IMR-90 (cell line): ENCODE results near the gene DHH. TPM values are rescaled to one million over a fixed set of nuclear protein-coding genes. Genes with fewer than 3 reads are reported as not detected.

Experiments
- ATAC-seq: fragments of 200-7000 bp; cut with Tn5 transposase; 2 replicates; pipeline ENCODE4 v1.9.1; 2020; ENCODE audit warnings: low read depth, mild to moderate bottlenecking, moderate library complexity
- BruUV-seq: library from RNA; stranded (reverse); fragments of 400-500 nt; replicated peaks from 2 replicates; lab custom pipeline; 2021; lab: Mats Ljungman, UMichigan
- CTCF ChIA-PET: fragments of 300-600 bp; formaldehyde crosslinking; extraction: SDS; loops from one replicate; lab custom pipeline; 2021; ENCODE audit warnings: antibody characterized with exemption; lab: Yijun Ruan, JAX
- POLR2A ChIA-PET: fragments of 300-600 bp; sonication (Branson Sonifier 250); formaldehyde crosslinking; loops from one replicate; lab custom pipeline; 2022; ENCODE audit warnings: antibody characterized with exemption; ENCODE audit not compliant: unreplicated experiment; lab: Charles Lee
- DNase-seq: peaks from one replicate; pipeline ENCODE4 v3.0.0; 2013
- H2AFZ ChIP-seq: replicated peaks from 2 replicates; pipeline ENCODE3; 2013; ENCODE audit warnings: low read length, mild to moderate bottlenecking; ENCODE audit not compliant: poor library complexity
- H2AK5ac ChIP-seq: 2 replicates; pipeline ENCODE4 v1.6.1; 2013; ENCODE audit warnings: low read depth, low read length, inconsistent platforms
- H2AK9ac ChIP-seq: replicated peaks from 2 replicates; pipeline ENCODE3; 2013; ENCODE audit warnings: mild to moderate bottlenecking, low read depth, low read length, moderate library complexity; ENCODE audit not compliant: poor library complexity
- H2BK120ac ChIP-seq: 2 replicates; pipeline ENCODE4 v1.6.1; 2013; ENCODE audit warnings: low read depth, low read length, inconsistent platforms
- H2BK15ac ChIP-seq: 3 replicates; pipeline ENCODE4 v1.6.1; 2013; ENCODE audit warnings: low read depth, low read length, inconsistent platforms
- H2BK20ac ChIP-seq: 2 replicates; pipeline ENCODE4 v1.6.1; 2013; ENCODE audit warnings: low read depth, mild to moderate bottlenecking, inconsistent platforms, low read length, moderate library complexity
- H2BK5ac ChIP-seq: 2 replicates; pipeline ENCODE4 v1.6.1; 2013; ENCODE audit warnings: mild to moderate bottlenecking, low read depth, low read length, inconsistent platforms; ENCODE audit not compliant: poor library complexity, severe bottlenecking
- H3K14ac ChIP-seq: replicated peaks from 2 replicates; pipeline ENCODE4 v1.6.1; 2013; ENCODE audit warnings: low read depth, low read length, inconsistent platforms
- H3K18ac ChIP-seq: 2 replicates; pipeline ENCODE4 v1.6.1; 2013; ENCODE audit warnings: low read depth, low read length, control low read depth
- H3K23ac ChIP-seq: 2 replicates; pipeline ENCODE4 v1.6.1; 2013; ENCODE audit warnings: low read depth, low read length, inconsistent platforms
- H3K27ac ChIP-seq: 2 replicates; pipeline ENCODE4 v1.5.1; 2013; ENCODE audit warnings: mild to moderate bottlenecking, control low read depth, low read length; ENCODE audit not compliant: insufficient read depth
- H3K27me3 ChIP-seq: 2 replicates; pipeline ENCODE4 v1.6.1; 2013; ENCODE audit warnings: low read length; ENCODE audit not compliant: control insufficient read depth, insufficient read depth
- H3K36me3 ChIP-seq: 2 replicates; pipeline ENCODE4 v1.6.1; 2013; ENCODE audit warnings: low read length, mixed read lengths; ENCODE audit not compliant: control insufficient read depth, insufficient read depth
- H3K4ac ChIP-seq: 2 replicates; pipeline ENCODE4 v1.6.1; 2013; ENCODE audit warnings: low read depth, low read length, inconsistent platforms
- H3K4me1 ChIP-seq: 2 replicates; pipeline ENCODE4 v1.6.1; 2013; ENCODE audit warnings: low read length, mixed read lengths; ENCODE audit not compliant: control insufficient read depth, insufficient read depth
- H3K4me2 ChIP-seq: 2 replicates; pipeline ENCODE4 v1.6.1; 2013; ENCODE audit warnings: low read depth, mild to moderate bottlenecking, control low read depth, low read length, moderate library complexity
- H3K4me3 ChIP-seq: 2 replicates; pipeline ENCODE4 v1.5.1; 2013; ENCODE audit warnings: low read depth, mild to moderate bottlenecking, control low read depth, low read length, moderate library complexity; ENCODE audit not compliant: insufficient read depth
- H3K56ac ChIP-seq: 2 replicates; pipeline ENCODE4 v1.6.1; 2013; ENCODE audit warnings: low read length, inconsistent platforms; ENCODE audit not compliant: insufficient read depth; ENCODE audit errors: extremely low read depth
- H3K79me1 ChIP-seq, 2 experiments: 2 replicates each; pipeline ENCODE4 v1.6.1; 2013; ENCODE audit warnings: low read length in 2 of 2, inconsistent platforms in 1 of 2, low read depth in 1 of 2
- H3K9ac ChIP-seq: 2 replicates; pipeline ENCODE4 v1.6.1; 2013; ENCODE audit warnings: low read depth, low read length, control low read depth
- H3K9me1 ChIP-seq: 2 replicates; pipeline ENCODE4 v1.6.1; 2013; ENCODE audit warnings: low read length, inconsistent platforms; ENCODE audit not compliant: insufficient read depth
- H3K9me3 ChIP-seq: 2 replicates; pipeline ENCODE4 v1.6.1; 2013; ENCODE audit warnings: low read length; ENCODE audit not compliant: control insufficient read depth, insufficient read depth
- H4K20me1 ChIP-seq: 2 replicates; pipeline ENCODE4 v1.6.1; 2013; ENCODE audit warnings: low read length, inconsistent platforms; ENCODE audit not compliant: insufficient read depth
- H4K5ac ChIP-seq: 2 replicates; pipeline ENCODE4 v1.6.1; 2013; ENCODE audit warnings: mild to moderate bottlenecking, low read depth, low read length, control low read depth
- H4K8ac ChIP-seq, 2 experiments: 2 replicates each; pipeline ENCODE4 v1.6.1; 2013; ENCODE audit warnings: low read depth in 2 of 2, low read length in 2 of 2, control low read depth in 1 of 2, inconsistent platforms in 1 of 2
- H4K91ac ChIP-seq: 2 replicates; pipeline ENCODE4 v1.6.1; 2013; ENCODE audit warnings: low read depth, low read length, inconsistent platforms; ENCODE audit not compliant: insufficient read depth
- BHLHE40 ChIP-seq: fragments of 150-350 bp; IDR thresholded peaks from 2 replicates; pipeline ENCODE4 v1.6.1; 2016; ENCODE audit warnings: mild to moderate bottlenecking, low read depth, low read length
- CEBPB ChIP-seq: IDR thresholded peaks from 2 replicates; pipeline ENCODE4 v1.6.1; 2012; ENCODE audit warnings: low read depth, low read length, improper control_type of control experiment
- CHD1 ChIP-seq: IDR thresholded peaks from 2 replicates; pipeline ENCODE4 v1.6.1; 2012; ENCODE audit warnings: low read depth, low read length, improper control_type of control experiment
- CTCF ChIP-seq: conservative IDR thresholded peaks from 2 replicates; pipeline ENCODE4 v1.5.1; 2012; ENCODE audit warnings: mild to moderate bottlenecking, low read depth, low read length, improper control_type of control experiment
- ELK1 ChIP-seq: fragments of 150-350 bp; IDR thresholded peaks from 2 replicates; pipeline ENCODE4 v1.6.1; 2016; ENCODE audit warnings: low read depth, mild to moderate bottlenecking, low read length, moderate library complexity, borderline replicate concordance
- FOS ChIP-seq: fragments of 150-350 bp; IDR thresholded peaks from 2 replicates; pipeline ENCODE4 v1.6.1; 2016; ENCODE audit warnings: low read depth, low read length
- MAZ ChIP-seq: IDR thresholded peaks from 2 replicates; pipeline ENCODE4 v1.6.1; 2012; ENCODE audit warnings: low read depth, mild to moderate bottlenecking, low read length, improper control_type of control experiment, moderate library complexity, borderline replicate concordance
- MXI1 ChIP-seq: IDR thresholded peaks from 2 replicates; pipeline ENCODE4 v1.6.1; 2012; ENCODE audit warnings: low read depth, mild to moderate bottlenecking, low read length, moderate library complexity, borderline replicate concordance
- POLR2A ChIP-seq: IDR thresholded peaks from 2 replicates; pipeline ENCODE4 v1.6.1; 2012; ENCODE audit warnings: mild to moderate bottlenecking, low read depth, low read length
- RCOR1 ChIP-seq: IDR thresholded peaks from 2 replicates; pipeline ENCODE4 v1.6.1; 2012; ENCODE audit warnings: mild to moderate bottlenecking, low read length, improper control_type of control experiment; ENCODE audit not compliant: insufficient replicate concordance
- RFX5 ChIP-seq: IDR thresholded peaks from 2 replicates; pipeline ENCODE4 v1.8.0; 2012; ENCODE audit warnings: low read depth, mild to moderate bottlenecking, low read length, moderate library complexity
- SMC3 ChIP-seq: fragments of 150-350 bp; IDR thresholded peaks from 2 replicates; pipeline ENCODE4 v1.6.1; 2016; ENCODE audit warnings: low read depth, mild to moderate bottlenecking, antibody characterized with exemption, low read length, moderate library complexity
- WGBS, 2 experiments: methylation state at CpG; one replicate each; pipeline versions ENCODE4 v1.1.5 to v1.1.7; 2013; ENCODE audit warnings: missing lambda C conversion rate in 2 of 2; ENCODE audit not compliant: insufficient read length in 1 of 2; ENCODE audit errors: extremely low coverage in 2 of 2; 5-methylcytosine and 5-hydroxymethylcytosine counted together
- dilution Hi-C: fragments of 300-500 bp; cut with HindIII; formaldehyde crosslinking; loops from one replicate; pipeline ENCODE4 v1.14.3; 2018; ENCODE audit warnings: low sequenced_read_pairs; ENCODE audit not compliant: unreplicated experiment
- in situ Hi-C: fragments of 300-500 bp; cut with MboI; formaldehyde crosslinking; loops from 3 replicates; pipeline ENCODE4 v1.14.3; 2019; ENCODE audit warnings: low sequenced_read_pairs, inconsistent platforms, mixed read lengths
- intact Hi-C: fragments of 100-400 bp; cut with micrococcal nuclease; formaldehyde crosslinking; loops from 2 replicates; pipeline ENCODE4 v1.10.0; 2022
- polyA plus RNA-seq, 3 experiments: library from polyadenylated mRNA; depleted of rRNA; stranded (reverse); fragments of >200 nt; gene quantifications; 2 replicates each; pipeline ENCODE4 v1.2.3, GENCODE V29; 2012; ENCODE audit warnings: low replicate concordance in 1 of 3
- total RNA-seq: library from RNA; depleted of rRNA; stranded (reverse); fragments of >200 nt; gene quantifications from 2 replicates; pipeline ENCODE4 v1.2.3, GENCODE V29; 2012

DHH gene
- total and polyA plus RNA-seq, 2 of the 4 experiments (the other 2 are of a cell fraction) = under 0.01 to 0.07 TPM

DNA sequence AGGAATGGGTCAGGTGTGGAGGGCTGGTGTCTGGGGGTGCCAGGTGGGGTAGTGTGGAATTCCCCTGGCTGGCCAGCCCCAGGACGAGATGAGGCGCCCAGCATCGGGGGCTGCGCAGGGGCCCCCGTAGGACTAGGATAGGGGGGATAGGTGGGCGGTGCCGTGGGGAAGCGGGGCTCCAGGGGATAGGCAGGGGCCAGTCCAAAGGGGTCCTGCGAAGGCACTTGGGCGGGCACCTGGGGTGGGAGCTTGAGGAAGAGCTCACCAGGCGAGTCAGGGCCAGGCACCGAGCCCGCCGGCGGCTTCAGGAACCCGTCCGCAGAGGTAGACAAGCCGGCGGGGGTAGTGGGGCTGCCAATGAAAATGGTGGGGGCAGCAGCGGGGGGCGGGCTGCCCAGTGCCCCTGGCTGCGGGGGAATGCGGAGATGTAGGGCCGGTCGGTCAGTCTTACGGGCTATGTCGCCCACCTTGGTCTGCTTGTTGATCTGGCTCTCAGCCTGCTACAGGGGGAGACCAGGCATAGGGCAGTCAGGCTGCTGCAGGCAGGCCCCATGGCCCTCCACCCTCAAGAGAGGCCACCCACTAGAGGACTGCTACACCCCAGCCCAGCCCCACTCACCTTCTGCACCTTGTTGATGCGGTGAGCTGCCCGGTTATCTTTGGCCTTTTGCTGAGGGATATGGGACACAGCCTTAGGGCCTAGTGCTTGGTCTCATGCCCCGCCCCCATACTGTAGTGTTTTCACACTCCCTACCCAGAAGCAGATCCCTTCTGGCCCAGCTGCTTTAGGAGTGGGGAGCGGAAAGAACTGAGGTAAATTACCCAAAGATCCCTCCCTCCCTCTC, 53.3 kb downstream of the DHH start (continued):
- TF ChIP-seq BHLHE40 = no peak

- Histone ChIP-seq H3K18ac (no peak overlapping the region), H3K9me3 (no peaks in the 10 kb centered on the region), H2BK20ac (no peak overlapping the region), H3K4ac (no peak overlapping the region), H2BK5ac (no peak overlapping the region), H2AK5ac (no peak overlapping the region), H3K4me2 (no peak overlapping the region), H2BK15ac (no peak overlapping the region), H3K56ac (no peak overlapping the region), H4K5ac (no peak overlapping the region), H2AK9ac (no peak overlapping the region), H4K20me1 (peaks cover 18% of the 10 kb centered on the region; the same call in 1 of the 2 replicates), H3K79me1 (peaks cover 28 to 38% of the 10 kb centered on the region in 2 experiments), H3K9me1 (no peaks in the 10 kb centered on the region), H3K9ac (no peak overlapping the region), H2AFZ (no peak overlapping the region), H4K91ac (no peak overlapping the region), H4K8ac (no peak overlapping the region), H3K4me1 (no peaks in the 10 kb centered on the region), H3K27me3 (no peaks in the 10 kb centered on the region), H2BK120ac (no peak overlapping the region), H3K4me3 (no peak overlapping the region), H3K23ac (no peak overlapping the region), H3K27ac (no peak overlapping the region), H3K36me3 (peaks cover 85% of the 10 kb centered on the region), H3K14ac (no peak overlapping the region)
- DNase-seq (no peak), ATAC-seq (no peak)
- intact Hi-C loops (no loop called here), in situ Hi-C loops (no loop called here), dilution Hi-C loops (no loop called here)
- ChIA-PET CTCF (no interaction called here), POLR2A (no interaction called here)
- no TSS peak for BruUV-seq
- 91% methylated on average over 9 of the region's 14 CpGs; no CpG with 5 or more reads in 1 of the 2 experiments for WGBS, 2 experiments
- TF ChIP-seq CHD1 (no peak), POLR2A (no peak), MAZ (no peak), CTCF (no peak), BHLHE40 (no peak), CEBPB (no peak), ELK1 (no peak), SMC3 (no peak), RCOR1 (no peak), FOS (no peak), MXI1 (no peak), RFX5 (no peak)
Measured at GRCh38 chr12:49040364-49040855, 54.2 kb downstream of the DHH start.
